ENCODE data around the gene PTGFR. TPM values are rescaled to one million over a fixed set of nuclear protein-coding genes. Genes with fewer than 3 reads are reported as not detected.

Gene PTGFR
- total and polyA plus RNA-seq, 2 of the 4 experiments (the other 2 are of a cell fraction), result 1.7 to 5.4 TPM

DNA sequence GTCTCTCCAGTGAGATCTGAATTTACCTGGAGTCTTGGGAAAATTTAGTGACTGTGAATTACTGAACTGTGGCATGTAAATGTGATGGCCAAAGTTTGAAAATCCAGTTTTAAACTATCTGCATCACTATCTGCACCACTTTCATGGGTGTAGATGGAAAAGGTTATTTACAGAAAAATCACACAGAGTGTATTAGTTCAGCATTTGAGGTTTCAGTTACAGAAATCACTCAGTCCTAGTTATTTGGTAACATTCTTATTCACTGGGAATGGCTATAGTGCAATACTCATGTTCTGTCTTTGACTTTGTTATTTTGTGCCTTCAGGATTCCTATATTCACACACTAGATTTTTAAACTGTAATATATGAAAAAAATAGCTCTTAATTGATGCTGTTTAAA is 68.9 kb downstream of the PTGFR start:
- Histone ChIP-seq H3K9me3 (ENCODE audit: control insufficient read depth, insufficient read depth, low read length) (no peaks in the 10 kb centered on the region), H3K18ac (ENCODE audit: low read depth, low read length) (no peak overlapping the region), H3K14ac (replicated peaks; ENCODE audit: low read depth, low read length) (no peak overlapping the region), H4K8ac (ENCODE audit: low read depth in 2 of 2, low read length in 2 of 2) (no peak overlapping the region), H2BK15ac (ENCODE audit: low read depth, low read length) (no peak overlapping the region), H3K4me2 (ENCODE audit: low read depth, low read length) (no peak overlapping the region), H3K4me1 (ENCODE audit: control insufficient read depth, insufficient read depth, low read length) (no peaks in the 10 kb centered on the region), H3K9ac (ENCODE audit: low read depth, low read length) (no peak overlapping the region), H4K5ac (ENCODE audit: low read depth, low read length) (no peak overlapping the region), H4K91ac (ENCODE audit: insufficient read depth, low read depth, low read length) (no peak overlapping the region), H2BK5ac (ENCODE audit: low read depth, low read length, poor library complexity, severe bottlenecking) (no peak overlapping the region), H2AK5ac (ENCODE audit: low read depth, low read length) (no peak overlapping the region), H3K36me3 (ENCODE audit: control insufficient read depth, insufficient read depth, low read length) (no peaks in the 10 kb centered on the region), H2AFZ (replicated peaks; ENCODE audit: low read length, poor library complexity) (no peak overlapping the region), H3K23ac (ENCODE audit: low read depth, low read length) (no peak overlapping the region), H2AK9ac (replicated peaks; ENCODE audit: low read depth, low read length, poor library complexity) (no peak overlapping the region), H3K27me3 (ENCODE audit: control insufficient read depth, insufficient read depth, low read length) (no peaks in the 10 kb centered on the region), H3K27ac (ENCODE audit: insufficient read depth, low read length) (no peak overlapping the region), H2BK120ac (ENCODE audit: low read depth, low read length) (no peak overlapping the region), H4K20me1 (ENCODE audit: insufficient read depth, low read length) (no peaks in the 10 kb centered on the region), H3K9me1 (ENCODE audit: insufficient read depth, low read length) (no peaks in the 10 kb centered on the region), H3K79me1 (ENCODE audit: low read depth in 1 of 2, low read length in 2 of 2) (no peaks in the 10 kb centered on the region), H2BK20ac (ENCODE audit: low read depth, low read length) (no peak overlapping the region), H3K4me3 (ENCODE audit: insufficient read depth, low read depth, low read length) (no peak overlapping the region), H3K4ac (ENCODE audit: low read depth, low read length) (no peak overlapping the region), H3K56ac (ENCODE audit: extremely low read depth, insufficient read depth, low read length) (no peak overlapping the region)
- ChIA-PET CTCF (no interaction called here), POLR2A (ENCODE audit: unreplicated experiment) (no interaction called here)
- BruUV-seq (replicated peaks), result no TSS peak
- intact Hi-C loops (cut with micrococcal nuclease) (no loop called here), in situ Hi-C loops (cut with MboI; ENCODE audit: low sequenced_read_pairs) (no loop called here), dilution Hi-C loops (cut with HindIII; ENCODE audit: low sequenced_read_pairs, unreplicated experiment) (no loop called here)
- ATAC-seq (ENCODE audit: low read depth), result no peak
- TF ChIP-seq SMC3 (IDR thresholded peaks at IDR 0.05; ENCODE audit: low read depth, low read length) (no peak), CEBPB (IDR thresholded peaks at IDR 0.05; ENCODE audit: low read depth, low read length) (no peak), CTCF (conservative IDR thresholded peaks at IDR 0.05; ENCODE audit: low read depth, low read length) (no peak), MXI1 (IDR thresholded peaks at IDR 0.05; ENCODE audit: borderline replicate concordance, low read depth, low read length) (no peak), BHLHE40 (IDR thresholded peaks at IDR 0.05; ENCODE audit: low read depth, low read length) (no peak), NFE2L2 (IDR thresholded peaks at IDR 0.05; ENCODE audit: low read depth, low read length) (no peak), ELK1 (IDR thresholded peaks at IDR 0.05; ENCODE audit: borderline replicate concordance, low read depth, low read length) (no peak), RCOR1 (IDR thresholded peaks at IDR 0.05; ENCODE audit: insufficient replicate concordance, low read length) (no peak), MAFK (IDR thresholded peaks at IDR 0.05; ENCODE audit: low read depth, low read length) (no peak)
- DNase-seq, result no peak

Data from IMR-90 (cell line).